ENCODE measurements around the gene ANKRD11.

DNA sequence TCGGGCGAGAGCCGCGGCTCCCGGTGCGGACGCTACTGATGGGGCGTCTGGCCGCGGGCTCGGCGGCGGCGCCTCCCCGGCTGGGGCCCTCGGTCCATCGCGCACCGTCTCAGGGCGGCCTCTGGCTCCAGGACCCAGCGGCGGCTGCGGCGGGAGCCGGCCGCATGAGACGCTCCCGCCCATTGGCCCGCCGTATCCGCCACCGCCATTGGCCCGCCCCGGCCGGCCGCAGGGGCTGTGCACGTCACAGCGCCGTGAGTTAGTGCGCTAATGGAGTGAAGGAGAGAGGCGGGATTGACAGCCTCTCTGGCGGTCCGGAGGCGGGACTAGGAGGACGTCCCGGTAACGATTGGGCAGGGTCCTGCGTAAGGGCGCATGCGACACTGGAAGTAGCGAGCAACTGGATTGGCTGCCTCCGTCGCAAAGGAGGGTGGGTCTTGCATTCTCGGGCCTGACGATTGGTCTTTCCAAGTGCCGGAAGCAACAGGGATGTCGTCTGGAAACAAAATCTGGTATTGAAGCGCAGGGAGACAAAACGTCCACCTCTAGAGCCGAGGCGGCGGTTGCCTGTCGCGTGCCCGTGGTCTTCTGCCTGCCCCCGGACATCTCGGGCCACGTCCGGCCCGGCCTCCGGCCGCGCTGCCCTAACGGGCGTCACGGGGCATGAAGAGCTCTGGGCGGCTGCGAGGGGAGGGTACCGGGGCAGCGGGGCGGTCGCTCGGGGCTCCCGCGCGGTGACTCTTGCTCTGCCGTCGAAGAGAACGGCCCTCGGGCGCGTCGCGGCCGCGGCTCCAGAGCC is at the start of gene ANKRD11:
- TF ChIP-seq, protein P1, sequence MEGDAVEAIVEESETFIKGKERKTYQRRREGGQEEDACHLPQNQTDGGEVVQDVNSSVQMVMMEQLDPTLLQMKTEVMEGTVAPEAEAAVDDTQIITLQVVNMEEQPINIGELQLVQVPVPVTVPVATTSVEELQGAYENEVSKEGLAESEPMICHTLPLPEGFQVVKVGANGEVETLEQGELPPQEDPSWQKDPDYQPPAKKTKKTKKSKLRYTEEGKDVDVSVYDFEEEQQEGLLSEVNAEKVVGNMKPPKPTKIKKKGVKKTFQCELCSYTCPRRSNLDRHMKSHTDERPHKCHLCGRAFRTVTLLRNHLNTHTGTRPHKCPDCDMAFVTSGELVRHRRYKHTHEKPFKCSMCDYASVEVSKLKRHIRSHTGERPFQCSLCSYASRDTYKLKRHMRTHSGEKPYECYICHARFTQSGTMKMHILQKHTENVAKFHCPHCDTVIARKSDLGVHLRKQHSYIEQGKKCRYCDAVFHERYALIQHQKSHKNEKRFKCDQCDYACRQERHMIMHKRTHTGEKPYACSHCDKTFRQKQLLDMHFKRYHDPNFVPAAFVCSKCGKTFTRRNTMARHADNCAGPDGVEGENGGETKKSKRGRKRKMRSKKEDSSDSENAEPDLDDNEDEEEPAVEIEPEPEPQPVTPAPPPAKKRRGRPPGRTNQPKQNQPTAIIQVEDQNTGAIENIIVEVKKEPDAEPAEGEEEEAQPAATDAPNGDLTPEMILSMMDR (IDR thresholded peaks at IDR 0.05): no peak
- TF ChIP-seq POLR2A (IDR thresholded peaks at IDR 0.05): peak; percentile 91
